Kidney glomerular epithelial cell (primary cell): Measurements from ENCODE around the gene CFAP141.
"Not testable (repeated sequence)": the region's sequence is repeated elsewhere in the genome, so short reads cannot be mapped to it uniquely, and the experiment has no call there.

Experiments used
- DNase-seq: peaks from one replicate; lab custom pipeline; 2025; lab: John Stamatoyannopoulos, UW

Gene CFAP141

GRCh38 chr1:154208677-154209388 lies 2.7 kb upstream of the CFAP141 start:
- no peak for DNase-seq

DNA sequence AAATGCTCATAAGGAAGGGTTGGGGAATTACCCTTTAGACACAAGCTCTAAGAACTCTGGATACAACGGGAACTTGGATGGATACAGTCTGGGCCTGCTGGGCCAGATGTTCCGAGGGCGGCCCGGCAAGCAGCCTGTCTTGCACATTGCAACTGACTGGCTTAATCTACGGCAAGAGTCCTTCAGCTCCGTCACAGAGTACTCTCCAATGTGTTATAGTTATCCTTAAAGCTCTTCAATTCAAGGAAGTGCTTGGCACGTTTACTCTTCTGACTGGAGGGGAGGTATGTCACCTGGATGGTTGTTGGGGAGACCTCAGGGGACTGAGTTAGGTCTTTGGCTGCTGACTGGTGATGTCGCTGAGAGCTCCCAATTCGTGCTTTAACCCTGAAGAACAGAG lies 1.1 kb upstream of the CFAP141 start:
- no peak for DNase-seq

GRCh38 chr1:154205778-154206177 lies 355 bp downstream of the CFAP141 start:
- DNase-seq: not testable (repeated sequence)

DNA sequence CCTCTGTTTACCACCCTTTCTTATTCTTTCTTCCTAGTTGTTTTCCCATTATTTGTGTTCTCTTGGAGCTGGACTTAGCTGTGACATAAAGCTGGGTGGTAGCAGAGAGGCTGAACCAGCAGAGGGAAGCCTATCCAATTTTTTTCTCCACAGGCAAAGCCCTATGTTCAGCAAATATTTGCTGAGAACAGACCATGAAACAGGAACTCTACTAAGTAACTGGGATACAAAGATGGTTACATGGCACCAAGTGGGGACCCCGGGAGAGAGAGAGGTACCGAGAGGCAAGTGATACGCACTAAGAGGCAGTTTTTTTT lies 6.6 kb downstream of the CFAP141 start:
- DNase-seq: no peak

GRCh38 chr1:154198756-154199562 lies 7.2 kb downstream of the CFAP141 start:
- peak; percentile 45 for DNase-seq

- no peak for DNase-seq
These were observed 12.3 kb downstream of the CFAP141 start for GRCh38 chr1:154193821-154194220.

GRCh38 chr1:154192476-154192875 lies 13.7 kb downstream of the CFAP141 start:
- no peak for DNase-seq

DNA sequence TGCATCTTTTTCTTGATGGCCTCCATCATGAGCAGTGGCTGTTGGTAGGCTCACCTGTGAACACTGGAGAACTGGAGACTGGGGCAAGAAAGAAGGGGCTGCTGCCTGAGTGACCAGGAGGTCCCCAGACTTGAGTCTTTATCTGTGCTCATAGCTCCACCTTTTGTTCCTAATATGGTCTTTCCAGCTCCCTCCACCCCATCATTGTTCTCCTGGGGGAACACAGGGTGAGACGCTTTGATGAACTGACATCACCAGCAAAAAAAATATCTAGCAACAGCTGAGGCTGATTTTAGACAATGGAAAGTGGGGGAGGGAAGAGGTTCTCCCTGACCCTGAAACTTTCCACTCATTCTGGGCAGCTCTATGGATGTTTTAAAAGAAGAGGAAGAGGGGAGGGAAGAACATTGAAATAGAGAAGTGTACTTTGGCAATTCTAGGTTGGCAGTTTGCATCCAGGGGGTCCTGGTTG lies 14.1 kb downstream of the CFAP141 start, which contains the start of gene TPM3:
Gene TPM3 (minus strand): TSS at position 111 of the 472 bp plus-strand sequence. CDS start 82 bp downstream, at position 29.
- DNase-seq: peak; percentile 20

DNA sequence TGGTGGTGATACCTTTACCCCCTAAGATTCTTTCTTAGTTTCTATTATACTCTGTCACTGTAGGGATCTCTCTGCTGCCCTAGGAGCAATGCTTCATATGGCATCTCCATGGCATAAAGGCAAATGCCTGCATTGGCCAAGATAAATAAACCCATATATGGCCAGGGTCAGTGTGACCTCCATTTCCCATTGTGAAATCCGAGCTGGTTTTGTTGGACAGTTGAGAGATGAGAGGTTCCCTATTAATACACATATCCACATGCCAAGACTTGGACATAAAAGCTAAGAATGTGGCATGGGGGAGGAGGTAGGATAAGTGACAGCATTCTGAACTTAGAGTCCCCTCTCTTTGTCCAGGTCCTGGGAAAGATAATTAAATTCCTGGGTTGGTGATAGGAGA lies 15.6 kb downstream of the CFAP141 start:
- no peak for DNase-seq

GRCh38 chr1:154186852-154187501 lies 19.2 kb downstream of the CFAP141 start:
- DNase-seq: no peak

DNA sequence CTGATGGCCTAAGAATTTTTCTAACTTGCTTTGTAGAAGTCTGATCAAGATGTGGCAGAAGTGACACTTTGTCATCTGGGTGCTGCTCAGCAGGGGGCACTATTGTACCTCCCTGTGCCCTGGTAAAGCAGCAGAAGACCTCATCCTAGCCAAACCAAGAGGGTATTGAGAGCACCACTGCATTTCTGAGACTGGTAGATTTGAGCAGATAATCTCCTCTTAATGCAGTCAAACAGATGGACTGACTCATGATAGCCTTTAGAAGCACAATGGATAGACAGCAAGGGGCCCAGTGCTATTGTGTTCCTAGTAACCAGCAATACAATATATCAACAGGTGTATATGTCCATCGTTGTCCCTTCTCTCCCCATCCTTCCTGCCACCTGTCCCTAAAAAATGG lies 20.0 kb downstream of the CFAP141 start:
- peak; percentile 23 for DNase-seq

DNA sequence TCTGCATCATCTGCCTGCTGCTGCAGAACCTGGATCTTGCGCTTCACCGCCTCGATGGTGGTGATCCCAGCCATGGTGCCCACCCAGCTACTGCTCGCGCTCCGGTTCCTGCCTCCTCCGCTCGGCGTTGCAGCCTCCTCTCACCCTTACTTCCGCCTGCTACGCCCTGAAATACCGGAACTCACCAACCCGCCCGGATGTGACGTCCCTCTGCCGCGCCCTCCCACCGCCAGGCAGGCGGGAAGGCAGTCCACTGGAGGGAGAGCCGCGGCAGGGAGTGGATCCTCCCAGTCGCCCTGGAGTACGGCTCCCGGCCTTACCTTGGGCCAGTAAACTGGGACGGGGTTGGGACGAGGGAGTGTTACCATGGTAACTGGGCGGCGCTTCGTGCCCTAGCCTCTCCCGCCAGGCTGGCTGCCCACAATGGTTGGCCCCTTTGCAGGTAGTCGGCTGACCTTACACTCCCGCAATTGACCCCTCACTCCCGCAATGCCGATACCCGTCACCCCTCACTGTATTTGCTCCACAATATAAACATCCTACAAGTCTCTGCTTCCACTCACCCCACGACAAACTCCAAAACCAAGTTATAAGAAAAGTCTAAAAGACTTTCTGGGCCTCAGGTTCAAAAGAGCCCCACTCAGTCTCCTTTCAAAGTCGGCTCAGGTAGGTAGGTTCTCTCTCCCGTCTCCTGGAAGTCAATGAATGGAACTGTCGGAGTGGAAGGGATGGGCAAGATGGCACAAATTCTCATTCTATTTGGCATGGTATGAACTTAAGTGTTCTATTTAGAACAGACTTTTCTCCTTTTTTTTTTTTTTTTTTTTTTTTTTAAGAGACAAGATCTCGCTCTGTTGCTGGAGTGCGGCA lies 22.9 kb downstream of the CFAP141 start:
- DNase-seq: peak; percentile 91

DNA sequence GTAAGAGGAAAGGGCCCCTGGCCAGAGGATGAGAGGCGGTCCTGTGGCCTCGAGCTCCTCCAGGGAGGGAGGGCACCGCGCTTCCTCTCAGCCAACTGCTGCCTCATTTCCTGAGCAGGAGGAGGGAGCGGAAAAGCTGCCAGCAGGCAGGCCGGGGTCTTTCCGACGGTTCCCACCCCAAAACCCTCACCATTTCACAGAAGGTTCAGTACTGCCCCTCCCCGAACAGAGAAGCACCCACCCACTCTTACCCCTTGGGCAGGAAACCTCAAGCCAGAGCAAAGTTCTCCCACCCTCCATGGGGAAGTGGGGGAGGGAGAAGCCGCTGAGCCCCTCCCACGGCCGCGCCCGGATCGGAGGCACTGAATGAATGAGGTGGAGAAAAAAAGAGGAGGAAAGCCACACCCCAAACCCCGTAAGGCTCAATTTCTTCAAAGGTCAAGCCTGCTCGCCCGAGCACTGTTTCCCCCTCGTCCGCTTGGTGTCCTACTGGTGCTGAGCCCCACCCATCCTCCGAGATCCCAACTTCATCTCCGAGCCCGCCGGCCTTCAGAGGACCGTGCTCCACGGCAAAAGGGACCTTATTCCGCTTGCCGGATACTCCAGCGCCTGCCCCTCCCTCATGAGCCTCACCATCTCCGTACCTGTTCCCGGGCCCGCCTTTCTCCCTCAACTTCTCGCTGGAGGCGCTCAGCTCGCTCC lies 23.6 kb downstream of the CFAP141 start:
- DNase-seq: peak; percentile 68

GRCh38 chr1:154181944-154182343 lies 24.2 kb downstream of the CFAP141 start:
- no peak for DNase-seq

DNA sequence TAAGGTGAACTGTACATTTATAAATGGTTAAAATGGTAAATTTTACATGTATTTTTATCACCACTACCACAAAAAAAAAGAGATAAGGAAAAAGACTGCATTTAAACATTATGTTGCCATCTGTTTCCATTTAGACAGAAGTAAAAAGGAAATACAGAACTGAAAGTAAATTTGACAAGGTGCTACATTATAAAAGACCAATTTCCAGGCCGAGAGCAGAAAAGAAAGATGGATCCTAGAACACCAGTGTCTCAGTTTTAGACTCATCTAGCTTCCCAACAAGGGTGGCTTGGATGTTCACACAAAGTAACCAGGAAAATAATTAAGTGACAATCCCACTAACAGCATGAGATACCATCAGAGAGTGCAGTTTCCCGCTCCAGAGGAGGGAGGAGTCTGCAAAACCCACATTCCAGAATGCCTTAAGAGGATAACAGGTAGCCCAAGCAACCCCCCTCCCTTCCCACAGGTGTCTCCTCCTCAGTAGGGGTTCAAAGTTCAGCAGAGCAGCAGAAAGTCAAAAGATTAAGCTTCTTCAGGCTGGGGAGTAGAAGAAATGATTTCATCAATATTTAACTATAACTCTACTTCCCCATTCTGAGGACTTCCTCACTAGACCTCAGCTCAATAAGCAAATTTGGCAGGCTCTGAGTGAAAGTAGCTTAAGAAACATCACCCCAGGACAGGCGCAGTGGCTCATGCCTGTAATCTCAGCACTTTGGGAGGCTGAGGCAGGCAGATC lies 26.0 kb downstream of the CFAP141 start:
- no peak for DNase-seq

- DNase-seq: no peak
These were observed 27.0 kb downstream of the CFAP141 start for GRCh38 chr1:154178911-154179811.

GRCh38 chr1:154178013-154178412 lies 28.1 kb downstream of the CFAP141 start:
- DNase-seq: no peak

- DNase-seq: peak; percentile 66
These were observed 29.8 kb downstream of the CFAP141 start for GRCh38 chr1:154176337-154176736.

DNA sequence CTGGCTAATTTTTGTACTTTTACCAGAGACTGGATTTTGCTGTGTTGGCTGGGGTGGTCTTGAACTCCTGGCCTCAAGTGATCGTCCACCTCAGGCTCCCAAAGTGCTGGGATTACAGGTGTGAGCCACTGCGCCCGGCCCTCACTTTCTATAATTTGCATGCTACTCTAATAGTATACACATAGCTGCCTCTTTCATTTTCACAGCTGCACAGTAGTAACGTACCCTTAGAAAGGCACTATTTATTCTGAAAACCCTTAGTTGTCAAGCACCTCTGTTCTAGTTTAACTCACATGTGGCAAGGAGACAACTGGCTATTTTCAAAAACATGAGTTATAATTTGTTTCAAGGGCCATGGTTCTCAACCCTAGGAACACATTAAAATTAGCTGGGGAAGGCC lies 31.5 kb downstream of the CFAP141 start:
- no peak for DNase-seq
